Left lobe of liver (tissue), 2 donors: ENCODE data around the gene SPATA19. TPM values are rescaled to one million over a fixed set of nuclear protein-coding genes. Genes with fewer than 3 reads are reported as not detected.
"Not testable (repeated sequence)": the region's sequence is repeated elsewhere in the genome, so short reads cannot be mapped to it uniquely, and the experiment has no call there.

Source experiments
- ATAC-seq: fragments of 200-7000 bp; cut with Tn5 transposase; one replicate; pipeline ENCODE4 v1.9.1; 2020; ENCODE audit warnings: mild to moderate bottlenecking, moderate library complexity
- DNase-seq: peaks from one replicate; pipeline ENCODE4 v3.0.0-alpha.2; 2020; ENCODE audit warnings: low spot score
- total RNA-seq: library from RNA; stranded (reverse); gene quantifications from one replicate; pipeline ENCODE4 v1.2.1, GENCODE V29; 2021
- donor health status: DM: no; HTN: no; CAD: no; lungs with moderate emphysema.
- donor health status: DM: no; HTN: yes; CAD: no.

SPATA19 gene, protein sequence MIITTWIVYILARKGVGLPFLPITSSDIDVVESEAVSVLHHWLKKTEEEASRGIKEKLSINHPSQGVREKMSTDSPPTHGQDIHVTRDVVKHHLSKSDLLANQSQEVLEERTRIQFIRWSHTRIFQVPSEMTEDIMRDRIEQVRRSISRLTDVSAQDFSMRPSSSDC
- not detected for total RNA-seq

DNA sequence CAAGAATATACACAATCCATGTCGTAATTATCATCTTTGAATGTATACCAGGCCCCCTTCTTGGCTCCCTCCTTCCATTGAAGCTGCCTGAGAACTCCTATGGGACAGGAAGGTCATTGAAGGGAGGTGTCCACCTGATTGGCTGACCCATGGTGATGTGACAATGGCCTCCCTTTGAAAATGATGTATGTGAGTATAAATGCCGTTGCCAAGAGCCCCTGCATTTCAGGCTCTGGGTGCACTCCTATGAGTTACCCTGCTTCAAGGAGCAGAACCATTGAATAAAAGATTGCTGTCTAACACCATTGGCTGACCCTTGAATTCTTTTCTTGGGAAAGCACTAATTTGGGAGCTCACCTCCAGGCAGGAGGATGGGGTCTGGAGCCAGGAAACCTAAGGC is at the start of gene SPATA19:
Gene SPATA19, minus strand, starts transcription at position 101 of the 400 bp plus-strand sequence. Its CDS starts 67 bp downstream, at position 34.
- DNase-seq: no peak
- no peak for ATAC-seq

DNA sequence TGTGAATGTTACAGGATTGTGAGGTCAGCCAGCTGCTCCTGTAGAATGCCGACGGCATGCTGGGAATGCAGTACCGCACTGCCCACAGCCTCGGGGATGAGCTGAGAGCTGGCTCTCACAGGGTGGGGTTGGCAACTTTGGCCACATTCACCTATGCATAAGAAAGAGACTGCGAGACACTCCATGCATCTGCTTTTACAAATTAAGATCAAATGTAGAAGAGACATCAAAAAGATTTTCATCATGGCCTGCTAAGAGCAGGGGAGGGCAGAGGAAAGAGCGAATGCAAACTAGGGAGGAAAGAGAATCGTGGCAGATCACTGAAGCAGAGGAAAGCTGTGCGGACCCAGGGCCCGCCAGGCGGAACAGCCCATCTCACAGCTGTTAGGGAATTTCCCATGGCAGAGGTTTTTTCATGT is 49.8 kb upstream of the SPATA19 start:
- DNase-seq: peak; percentile 5
- no peak for ATAC-seq

DNA sequence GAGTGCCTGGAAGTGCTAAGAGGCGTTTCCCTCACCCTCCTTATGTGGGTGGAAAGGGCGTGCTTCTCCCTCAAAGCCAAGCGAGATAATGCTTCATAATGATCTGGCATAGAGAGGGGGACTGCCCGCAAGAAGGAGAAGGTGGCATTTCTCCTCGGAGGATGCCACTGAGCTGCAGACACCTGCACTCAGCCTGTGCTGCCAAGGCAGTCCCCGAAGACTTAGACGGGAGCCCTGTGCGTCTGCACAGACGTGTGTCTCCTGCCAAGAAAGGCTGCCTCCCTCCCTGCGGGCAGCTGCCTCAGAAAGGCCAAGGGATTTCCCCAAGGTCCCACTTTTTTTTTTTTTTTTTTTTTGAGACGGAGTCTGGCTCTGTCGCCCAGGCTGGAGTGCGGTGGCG is 48.1 kb upstream of the SPATA19 start:
- DNase-seq: peak; percentile 15
- ATAC-seq: no peak

DNA sequence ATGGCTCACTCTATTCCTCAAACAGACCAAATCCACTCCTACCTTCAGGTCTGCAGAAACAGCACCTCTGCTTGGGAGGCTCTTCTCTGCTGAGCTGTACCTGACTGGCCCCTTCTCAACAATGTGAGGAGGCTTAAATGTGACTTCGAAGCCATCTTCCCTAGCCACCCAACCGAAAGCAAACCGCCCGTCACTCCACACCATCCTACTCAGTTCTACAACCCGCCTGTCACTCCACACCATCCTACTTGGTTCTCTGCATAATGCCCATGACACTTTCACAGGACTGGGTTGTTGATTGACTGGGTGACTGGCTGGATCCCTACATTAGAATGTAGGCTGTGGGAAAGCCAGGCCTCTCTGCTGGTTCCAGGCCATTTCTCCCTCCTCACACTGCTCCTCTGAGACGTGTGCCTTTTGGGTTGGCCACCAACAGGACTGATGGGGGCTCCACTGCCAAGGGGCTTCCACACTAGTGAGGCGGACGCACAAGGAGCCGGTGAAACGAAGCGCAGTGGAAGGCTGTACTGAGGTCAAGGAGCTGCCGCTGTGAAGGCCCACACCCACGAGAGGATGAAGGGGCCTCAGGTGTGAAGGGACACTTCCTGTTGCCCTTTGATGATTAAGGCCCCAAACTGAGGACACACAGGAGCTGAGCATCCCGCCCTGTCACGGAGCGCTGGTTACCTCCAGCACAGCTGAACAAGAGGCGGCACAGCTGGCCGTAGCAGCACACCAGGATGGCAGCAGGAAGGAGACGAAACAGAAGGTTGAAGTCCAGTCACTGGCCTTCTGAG is 47.5 kb upstream of the SPATA19 start:
- ATAC-seq: no peak
- peak; percentile 26 for DNase-seq

DNA sequence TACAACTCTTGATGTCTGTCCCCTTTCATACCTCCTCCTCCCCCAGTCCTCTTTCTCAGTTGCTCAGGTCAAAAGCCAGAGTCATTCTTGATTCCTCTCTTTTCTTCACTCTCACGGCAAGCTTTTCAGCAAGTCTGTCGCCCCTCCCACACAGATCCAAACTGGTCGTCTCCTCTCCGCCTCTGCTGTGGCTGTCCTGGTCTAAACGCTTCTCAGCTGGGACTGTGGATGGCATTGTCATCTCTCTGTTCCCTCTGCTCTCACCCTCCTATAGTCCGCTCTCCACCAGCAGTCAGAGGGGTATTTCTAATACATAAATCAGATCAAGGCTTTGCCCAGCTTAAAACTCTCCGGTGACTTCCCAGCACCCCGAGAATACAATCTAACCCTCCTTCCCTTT is 46.8 kb upstream of the SPATA19 start:
- peak; percentile 4 for DNase-seq
- ATAC-seq: no peak

DNA sequence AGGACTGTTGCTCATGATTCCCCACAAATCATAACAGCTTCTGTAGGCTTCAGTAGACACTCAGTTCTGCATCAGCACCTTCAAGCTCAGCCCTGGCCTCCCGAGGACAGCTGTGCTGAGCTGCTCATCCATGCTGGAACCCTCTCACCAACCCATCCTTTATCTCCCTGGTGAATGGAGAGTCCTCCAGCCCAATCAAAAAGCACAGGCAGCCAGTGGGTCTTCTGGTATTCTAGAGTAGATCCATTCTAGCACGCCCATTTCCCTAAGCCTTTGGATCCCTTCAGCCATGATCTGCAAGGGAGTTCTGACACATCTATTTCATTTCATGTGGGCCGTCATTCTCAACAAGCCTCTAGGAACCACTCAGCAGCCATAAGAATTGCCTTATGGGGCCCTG is 44.6 kb upstream of the SPATA19 start:
- ATAC-seq: no peak
- peak; percentile 6 for DNase-seq

DNA sequence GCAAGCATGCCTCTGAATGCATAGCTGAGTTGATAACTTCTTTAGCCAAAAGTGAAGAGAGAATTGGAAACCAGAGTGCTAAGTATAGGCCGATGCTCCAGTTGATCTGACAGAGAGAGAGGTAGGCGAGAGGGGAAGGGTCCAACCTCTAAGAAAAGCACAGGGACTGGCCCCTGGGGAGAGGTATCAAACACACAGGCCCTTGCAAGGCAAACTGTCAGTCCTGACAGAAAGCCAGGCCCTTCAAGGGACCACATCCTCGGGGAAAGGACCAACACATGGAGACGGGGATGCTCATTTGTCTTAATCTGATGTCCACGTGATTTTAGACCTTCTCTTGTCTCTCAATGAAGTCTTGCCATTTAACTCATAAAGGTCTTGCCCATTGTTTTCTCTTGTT is 43.9 kb upstream of the SPATA19 start:
- ATAC-seq (no peak), DNase-seq (peak; percentile 14)

DNA sequence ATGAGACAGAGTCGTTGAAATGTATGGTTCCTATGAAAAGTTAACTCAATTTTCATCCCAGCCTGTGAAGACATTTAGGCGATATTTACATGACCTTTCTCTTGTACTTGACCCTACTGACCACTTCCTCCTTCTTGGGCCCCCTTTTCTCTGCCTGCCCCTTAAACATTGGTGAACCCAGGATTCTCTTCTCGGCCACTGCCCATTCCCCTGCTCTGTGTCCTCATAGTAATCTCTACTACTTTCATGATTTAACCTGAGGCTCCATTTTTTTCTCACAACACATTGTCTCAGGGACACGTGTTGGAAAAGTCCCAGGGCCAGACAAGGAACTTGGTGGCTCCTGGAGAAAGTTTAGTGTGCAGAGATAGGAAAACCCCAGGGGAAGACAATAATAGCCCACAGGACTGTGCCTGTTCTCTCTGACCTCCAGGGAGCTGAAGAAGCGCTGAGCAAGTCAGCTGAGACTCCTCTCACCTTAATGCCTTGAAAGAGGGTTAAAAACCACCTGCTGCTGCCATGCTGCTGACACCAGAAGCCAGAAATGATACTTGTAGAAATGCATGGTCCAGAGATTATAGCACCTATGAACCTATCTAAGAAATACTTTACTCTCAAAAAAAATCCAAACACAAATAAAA is 42.5 kb upstream of the SPATA19 start:
- DNase-seq: peak; percentile 5
- no peak for ATAC-seq

DNA sequence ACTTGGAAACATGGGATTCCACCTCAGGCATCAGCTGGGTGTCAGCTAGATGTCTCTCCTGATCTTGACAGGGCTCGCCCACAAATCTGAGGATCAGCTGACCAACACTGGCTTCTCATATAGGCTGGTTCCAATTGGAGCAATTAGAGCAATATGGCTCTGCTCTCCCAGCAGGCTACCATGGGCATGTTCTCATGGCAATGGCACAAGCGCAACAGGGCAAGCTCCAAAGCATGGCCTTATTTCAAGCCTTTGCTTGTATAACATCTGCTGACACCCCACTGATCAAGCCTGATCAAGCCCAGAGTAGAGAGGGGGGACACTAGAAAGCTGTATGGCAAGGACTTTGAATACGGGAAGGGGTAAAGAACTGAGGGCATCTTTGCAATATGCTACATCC is 40.7 kb upstream of the SPATA19 start:
- DNase-seq (peak; percentile 7), ATAC-seq (no peak)

DNA sequence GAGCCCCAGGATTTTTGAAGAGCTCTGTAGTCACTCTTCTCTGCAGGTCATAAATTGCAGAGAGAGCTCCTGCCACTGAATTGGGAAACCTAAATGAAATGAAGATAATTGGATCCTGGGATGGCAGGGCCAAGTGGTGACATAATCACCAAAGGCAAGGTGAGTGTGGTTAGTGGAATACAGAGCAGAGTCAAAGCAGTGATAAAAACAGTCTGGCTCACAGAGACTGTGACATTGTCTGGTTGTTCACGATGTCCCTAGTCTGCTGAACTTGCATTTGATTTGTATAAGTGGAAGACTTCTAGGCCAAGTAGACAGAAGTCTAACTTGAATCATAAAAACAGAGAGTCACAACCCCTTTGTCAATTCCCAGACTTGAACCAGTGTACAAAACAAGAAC is 26.8 kb upstream of the SPATA19 start:
- ATAC-seq (no peak), DNase-seq (no peak)

DNA sequence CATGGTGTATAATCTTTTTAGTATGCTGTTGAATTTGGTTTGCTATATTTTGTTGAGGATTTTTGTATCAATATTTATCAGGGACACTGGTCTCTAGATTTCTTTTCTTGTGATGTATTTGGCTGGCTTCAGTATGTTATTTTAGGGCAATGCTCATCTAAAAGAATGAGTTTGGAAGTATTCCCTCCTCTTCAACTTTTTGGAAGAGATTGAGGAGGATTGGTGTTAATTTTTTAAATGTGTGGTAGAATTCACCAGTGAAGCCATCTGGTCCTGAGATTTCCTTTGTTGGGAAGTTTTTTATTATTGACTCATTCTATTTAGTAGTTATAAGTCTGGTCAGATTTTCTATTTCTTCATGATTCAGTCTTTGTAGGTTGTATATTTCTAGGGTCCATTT is 22.1 kb upstream of the SPATA19 start:
- ATAC-seq (no peak), DNase-seq (no peak)

DNA sequence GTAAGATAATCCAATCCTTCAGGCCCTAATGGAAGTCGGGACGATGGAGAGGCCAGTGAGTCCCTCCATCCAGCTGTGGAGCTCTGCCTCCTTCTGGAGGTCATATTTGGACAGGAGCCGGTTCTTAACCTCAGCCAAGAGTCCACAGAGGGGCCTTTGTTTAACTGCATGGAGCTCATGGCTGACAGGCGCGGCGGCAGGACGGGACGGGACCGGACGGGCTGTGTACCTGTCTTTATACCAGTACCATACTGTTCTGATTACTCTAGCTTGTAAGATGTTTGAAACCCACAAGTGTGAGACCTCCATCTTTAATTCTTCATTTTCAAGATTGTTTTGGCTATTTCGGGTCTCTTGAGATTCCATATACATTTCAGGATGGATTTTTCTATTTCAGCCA is 20.2 kb upstream of the SPATA19 start:
- ATAC-seq (no peak), DNase-seq (no peak)

DNA sequence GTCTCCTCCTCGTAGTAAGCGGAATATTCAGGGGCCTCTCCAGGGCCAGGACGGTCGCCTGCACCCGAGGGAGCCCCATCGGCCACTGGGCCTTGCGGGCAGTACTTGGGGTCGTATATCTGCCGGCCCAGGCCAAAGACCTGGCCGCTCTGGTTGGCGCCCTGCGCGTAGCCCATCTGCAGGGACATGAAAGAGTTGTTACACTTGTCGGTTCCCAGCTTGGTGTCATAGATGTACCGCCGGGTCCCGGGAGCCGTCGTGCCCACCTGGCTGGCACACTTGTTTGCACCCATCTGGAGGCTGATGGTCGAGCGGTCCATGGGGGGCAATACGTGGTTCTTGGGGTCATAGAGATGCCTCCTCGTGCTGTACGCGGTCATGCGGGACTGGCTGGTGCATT is 19.4 kb upstream of the SPATA19 start:
- DNase-seq: no peak
- ATAC-seq: no peak

DNA sequence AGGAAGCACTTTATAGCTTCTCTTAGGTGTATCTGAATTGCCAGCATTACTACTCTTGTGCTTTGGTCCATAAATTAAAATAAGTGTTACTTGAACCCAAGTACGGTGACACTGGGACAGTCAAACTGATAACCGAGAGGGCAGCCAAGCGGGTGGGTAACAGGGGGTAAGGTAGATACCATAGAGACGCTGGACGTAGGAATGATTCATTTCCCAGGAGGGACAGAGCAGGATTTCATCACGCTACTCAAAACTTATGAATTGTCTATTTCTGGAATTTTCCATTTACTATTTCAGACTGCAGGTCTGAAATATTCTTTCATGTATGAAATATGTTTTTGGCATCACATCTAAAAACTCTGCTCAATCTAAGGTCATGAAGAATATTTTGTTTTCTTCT is 14.8 kb upstream of the SPATA19 start:
- ATAC-seq (no peak), DNase-seq (no peak)

DNA sequence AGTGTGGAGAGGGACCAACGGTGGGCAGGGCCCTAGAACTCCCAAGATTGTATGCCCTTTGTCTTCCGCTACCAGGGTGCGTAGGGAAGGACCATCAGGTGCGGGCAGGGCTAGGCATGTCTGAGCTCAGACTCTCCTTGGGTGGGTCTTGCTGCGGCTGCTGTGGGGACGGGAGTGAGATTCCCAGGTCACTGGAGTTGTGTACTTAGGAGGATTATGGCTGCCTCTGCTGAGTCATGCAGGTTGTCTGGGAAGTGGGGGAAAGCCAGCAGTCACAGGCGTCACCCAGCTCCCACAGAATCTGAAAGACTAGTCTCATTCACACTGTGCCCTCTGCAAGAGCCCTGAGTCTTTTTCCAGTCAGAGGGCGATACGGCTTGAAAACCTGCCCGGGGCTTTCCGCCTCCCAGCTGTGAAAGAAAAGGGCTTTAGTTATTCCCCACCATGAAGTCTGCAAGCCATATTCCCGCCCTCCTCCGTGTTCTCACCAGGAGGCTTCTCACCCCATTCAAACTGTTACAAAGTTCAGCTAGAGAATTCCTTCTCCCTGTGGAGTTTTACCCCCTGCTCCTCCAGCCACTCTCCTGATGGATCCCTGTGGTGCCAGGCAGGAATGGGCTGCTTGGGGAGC is 9.1 kb upstream of the SPATA19 start:
- ATAC-seq, DNase-seq: not testable (repeated sequence)

DNA sequence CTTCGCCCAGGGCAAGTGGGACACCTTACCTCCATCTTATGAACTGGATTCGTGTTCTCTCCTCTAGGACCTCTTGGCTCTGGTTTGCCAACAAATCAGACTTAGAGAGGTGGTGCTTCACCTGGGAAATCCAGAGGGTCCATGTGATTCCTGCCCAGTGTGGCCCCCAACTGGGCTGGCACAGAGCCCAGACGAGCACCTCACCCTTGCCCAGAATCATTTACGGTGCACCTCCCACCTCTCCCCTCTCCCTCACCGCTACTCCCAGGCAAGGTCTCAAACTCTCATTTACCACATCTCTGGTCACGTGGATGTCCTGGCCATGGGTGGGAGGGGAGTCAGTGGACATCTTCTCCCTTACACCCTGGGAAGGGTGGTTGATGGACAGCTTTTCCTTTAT is 1.1 kb downstream of the SPATA19 start:
- no peak for DNase-seq
- no peak for ATAC-seq

DNA sequence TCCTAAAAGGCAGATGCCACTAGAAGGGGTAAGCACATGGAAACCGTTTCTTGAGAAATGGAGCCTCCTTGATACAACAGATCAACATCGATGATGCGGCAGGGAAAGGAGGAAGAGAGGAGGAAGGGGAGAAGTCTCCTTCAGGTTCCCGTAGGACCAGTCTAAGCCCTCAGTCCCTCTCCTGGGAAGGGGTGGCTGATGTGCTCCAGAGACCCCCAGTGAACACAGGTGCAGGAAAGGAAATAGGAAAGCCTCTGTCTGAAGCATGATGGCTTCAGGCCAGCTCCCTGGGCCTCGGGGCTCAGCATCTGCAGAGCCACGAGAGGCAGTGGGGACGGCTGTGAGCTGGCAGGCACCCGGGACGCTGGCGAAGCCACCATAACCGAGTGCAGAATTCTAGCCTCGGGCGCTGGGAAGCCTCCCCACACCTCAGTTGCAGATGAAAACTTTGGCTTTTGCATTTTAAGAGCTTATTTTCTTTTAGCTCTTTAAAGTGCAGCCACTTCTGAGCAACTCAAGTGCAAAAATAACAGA is 1.8 kb downstream of the SPATA19 start:
- DNase-seq (no peak), ATAC-seq (no peak)

DNA sequence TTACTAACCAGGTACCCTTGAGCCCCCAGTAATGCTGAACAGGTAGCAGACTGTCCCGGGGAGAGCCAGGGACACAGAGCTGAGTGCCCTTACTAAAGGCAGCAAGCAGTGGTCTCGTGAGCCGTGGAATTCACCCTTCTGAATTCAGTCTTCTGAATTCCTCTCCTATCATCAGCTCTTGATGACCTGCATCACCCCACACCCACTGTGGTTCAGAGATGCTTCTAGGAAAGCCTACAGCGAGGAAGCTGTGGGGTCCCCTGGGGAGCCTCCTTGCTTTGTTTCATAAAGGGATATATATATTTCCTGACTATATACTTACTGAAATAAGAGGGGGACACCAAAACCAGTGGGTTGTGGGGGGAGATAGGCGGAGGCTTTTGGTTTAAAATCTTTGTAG is 2.6 kb downstream of the SPATA19 start:
- ATAC-seq: no peak

DNA sequence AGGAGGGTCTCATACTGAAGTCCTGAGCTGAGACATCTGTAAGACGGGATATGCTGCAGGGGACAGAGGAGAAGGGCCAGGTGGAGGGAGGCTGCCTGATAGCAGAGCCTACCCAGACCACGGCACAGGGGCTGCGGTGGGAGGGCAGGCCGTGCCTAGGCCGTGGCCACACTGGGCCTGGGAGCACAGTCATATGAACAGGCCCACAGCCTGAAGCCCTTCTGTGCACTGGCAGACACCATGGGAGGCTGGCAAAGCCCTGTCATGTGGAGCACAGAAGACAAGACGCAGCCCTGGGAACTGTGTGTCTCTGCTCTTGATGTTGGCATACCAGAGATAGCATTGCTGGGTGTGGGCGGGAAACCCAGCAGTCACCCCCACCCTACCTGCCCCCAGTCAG is 3.3 kb downstream of the SPATA19 start:
- DNase-seq (no peak), ATAC-seq (no peak)

More for the DNA sequence above, 2.6 kb downstream of the SPATA19 start:
- DNase-seq: no peak

DNA sequence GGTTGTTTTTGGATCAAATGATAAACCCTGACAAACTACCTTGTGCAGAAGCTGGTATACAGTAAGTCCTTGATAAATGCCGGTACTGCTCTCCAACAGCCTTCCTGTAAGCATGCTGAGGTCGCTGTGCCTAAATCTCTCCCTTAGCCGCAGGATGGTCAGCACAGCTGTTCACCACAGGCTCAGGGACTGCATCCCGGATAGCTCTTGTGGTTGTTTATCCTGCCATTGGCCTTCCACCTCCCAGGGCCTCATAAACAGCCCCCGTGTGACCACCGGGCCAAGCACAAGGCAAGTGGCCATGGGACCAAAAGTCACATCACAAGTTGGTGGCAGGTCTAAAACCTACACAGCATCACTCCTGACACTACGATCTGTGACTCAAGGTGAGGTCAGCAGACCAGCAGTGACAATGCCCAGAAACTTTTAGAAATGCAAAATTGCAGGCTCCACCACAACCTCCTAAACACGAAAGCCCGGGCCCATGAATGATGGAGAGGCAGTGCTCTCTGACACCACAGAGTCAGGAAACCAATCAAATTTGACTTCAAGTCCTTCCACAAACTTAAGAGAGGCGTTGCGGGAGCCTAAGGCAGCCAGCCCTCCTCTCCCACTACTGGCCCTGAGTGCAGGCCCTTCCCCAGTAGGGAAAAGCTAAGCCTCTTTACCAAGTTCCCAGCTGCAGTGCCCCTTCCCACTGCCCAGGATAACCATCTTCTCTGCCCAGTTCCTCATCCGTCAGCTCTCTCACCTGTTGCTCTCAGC is 3.9 kb downstream of the SPATA19 start:
- no peak for DNase-seq
- no peak for ATAC-seq

DNA sequence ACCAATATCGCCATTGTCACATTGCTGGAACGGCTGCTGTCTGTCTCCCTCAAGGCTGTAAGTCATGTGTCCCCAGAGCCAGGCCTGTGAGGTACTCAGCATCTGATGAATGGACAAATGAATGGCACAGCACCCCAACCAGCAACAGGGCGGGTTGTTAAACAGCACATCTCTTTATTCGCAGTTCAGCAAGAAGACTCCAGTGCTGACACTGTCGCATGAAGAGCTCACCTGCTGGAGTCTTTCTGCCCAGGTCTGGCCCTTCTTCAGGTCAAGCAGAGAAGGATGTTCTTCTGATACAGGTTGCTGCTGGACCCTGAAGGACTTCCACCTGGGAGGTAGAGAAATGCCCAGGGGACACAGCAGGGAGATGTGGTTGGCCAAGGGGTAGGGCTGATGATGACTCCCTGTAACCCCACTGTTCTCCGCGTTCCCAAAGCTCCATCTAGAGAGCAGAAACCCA is 4.8 kb downstream of the SPATA19 start:
- no peak for ATAC-seq
- no peak for DNase-seq
